ENCODE measurements around the gene GPX1.

GPX1 gene

GRCh38 chr3:49387721-49388120, 29.6 kb upstream of the GPX1 start:
- Histone ChIP-seq H3K27me3 (ENCODE audit: insufficient read depth, low read length) (no peaks in the 10 kb centered on the region), H3K4me3 (ENCODE audit: low read depth, low read length) (no peak overlapping the region), H3K79me2 (ENCODE audit: control insufficient read depth, insufficient read depth, low read length, unreplicated experiment) (peaks cover 94% of the 10 kb centered on the region), H3K4me1 (ENCODE audit: control insufficient read depth, insufficient read depth, low read length, unreplicated experiment) (peaks cover 22% of the 10 kb centered on the region), H3K36me3 (ENCODE audit: insufficient read depth, low read length) (peaks cover 3% of the 10 kb centered on the region; the same call in 1 of the 2 replicates), H2AFZ (ENCODE audit: low read length, unreplicated experiment) (no peak overlapping the region), H3K27ac (ENCODE audit: low read depth, low read length) (no peak overlapping the region)

- Histone ChIP-seq H3K27me3 (ENCODE audit: insufficient read depth, low read length) (no peaks in the 10 kb centered on the region), H3K4me1 (ENCODE audit: control insufficient read depth, insufficient read depth, low read length, unreplicated experiment) (peaks cover 22% of the 10 kb centered on the region), H3K27ac (ENCODE audit: low read depth, low read length) (no peak overlapping the region), H2AFZ (ENCODE audit: low read length, unreplicated experiment) (no peak overlapping the region), H3K79me2 (ENCODE audit: control insufficient read depth, insufficient read depth, low read length, unreplicated experiment) (peaks cover 92% of the 10 kb centered on the region), H3K4me3 (ENCODE audit: low read depth, low read length) (no peak overlapping the region), H3K36me3 (ENCODE audit: insufficient read depth, low read length) (peaks cover 3% of the 10 kb centered on the region; the same call in 1 of the 2 replicates)
Measured at GRCh38 chr3:49386056-49386756, 28.1 kb upstream of the GPX1 start.

DNA sequence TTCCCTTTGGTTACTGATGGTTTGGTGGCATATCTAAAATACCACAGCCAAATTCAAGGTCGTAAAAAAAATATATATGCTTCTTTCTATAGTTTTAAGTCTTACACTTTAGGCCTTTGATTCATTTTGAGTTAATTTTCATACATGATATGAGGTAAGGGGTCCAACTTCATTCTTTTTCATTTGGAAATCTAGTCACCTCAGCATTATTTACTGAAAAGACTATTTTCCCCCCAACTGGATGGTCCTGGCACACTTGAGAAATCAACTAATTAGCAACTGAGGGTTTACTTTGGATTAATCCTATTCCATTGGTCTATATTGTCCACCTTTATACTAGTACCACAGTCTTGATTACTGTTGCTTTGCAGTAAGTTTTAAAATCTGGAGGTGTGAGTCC, 27.5 kb upstream of the GPX1 start:
- H3K79me2 ChIP-seq (ENCODE audit: control insufficient read depth, insufficient read depth, low read length, unreplicated experiment): peaks cover 92% of the 10 kb centered on the region
- H2AFZ ChIP-seq (ENCODE audit: low read length, unreplicated experiment): no peak overlapping the region
- H3K27ac ChIP-seq (ENCODE audit: low read depth, low read length): no peak overlapping the region
- no peak overlapping the region for H3K4me3 ChIP-seq (ENCODE audit: low read depth, low read length)
- H3K36me3 ChIP-seq (ENCODE audit: insufficient read depth, low read length): peaks cover 3% of the 10 kb centered on the region; the same call in 1 of the 2 replicates
- H3K27me3 ChIP-seq (ENCODE audit: insufficient read depth, low read length): no peaks in the 10 kb centered on the region
- peaks cover 22% of the 10 kb centered on the region for H3K4me1 ChIP-seq (ENCODE audit: control insufficient read depth, insufficient read depth, low read length, unreplicated experiment)

GRCh38 chr3:49383387-49383786, 25.2 kb upstream of the GPX1 start:
- no peaks in the 10 kb centered on the region for H3K27me3 ChIP-seq (ENCODE audit: insufficient read depth, low read length)
- H2AFZ ChIP-seq (ENCODE audit: low read length, unreplicated experiment): no peak overlapping the region
- H3K36me3 ChIP-seq (ENCODE audit: insufficient read depth, low read length): peaks cover 6% of the 10 kb centered on the region; the same call in 1 of the 2 replicates
- no peak overlapping the region for H3K27ac ChIP-seq (ENCODE audit: low read depth, low read length)
- no peak overlapping the region for H3K4me3 ChIP-seq (ENCODE audit: low read depth, low read length)
- peaks cover 89% of the 10 kb centered on the region for H3K79me2 ChIP-seq (ENCODE audit: control insufficient read depth, insufficient read depth, low read length, unreplicated experiment)
- H3K4me1 ChIP-seq (ENCODE audit: control insufficient read depth, insufficient read depth, low read length, unreplicated experiment): peaks cover 29% of the 10 kb centered on the region

GRCh38 chr3:49378249-49378895, 20.2 kb upstream of the GPX1 start:
- peaks cover 20% of the 10 kb centered on the region; the same call in 1 of the 2 replicates for H3K36me3 ChIP-seq (ENCODE audit: insufficient read depth, low read length)
- H3K4me3 ChIP-seq (ENCODE audit: low read depth, low read length): peak overlapping the region; percentile 3; the same call in 1 of the 2 replicates
- H2AFZ ChIP-seq (ENCODE audit: low read length, unreplicated experiment): no peak overlapping the region
- H3K4me1 ChIP-seq (ENCODE audit: control insufficient read depth, insufficient read depth, low read length, unreplicated experiment): peaks cover 26% of the 10 kb centered on the region
- peak overlapping the region; percentile 74 for H3K27ac ChIP-seq (ENCODE audit: low read depth, low read length)
- peaks cover 92% of the 10 kb centered on the region for H3K79me2 ChIP-seq (ENCODE audit: control insufficient read depth, insufficient read depth, low read length, unreplicated experiment)
- no peaks in the 10 kb centered on the region for H3K27me3 ChIP-seq (ENCODE audit: insufficient read depth, low read length)

DNA sequence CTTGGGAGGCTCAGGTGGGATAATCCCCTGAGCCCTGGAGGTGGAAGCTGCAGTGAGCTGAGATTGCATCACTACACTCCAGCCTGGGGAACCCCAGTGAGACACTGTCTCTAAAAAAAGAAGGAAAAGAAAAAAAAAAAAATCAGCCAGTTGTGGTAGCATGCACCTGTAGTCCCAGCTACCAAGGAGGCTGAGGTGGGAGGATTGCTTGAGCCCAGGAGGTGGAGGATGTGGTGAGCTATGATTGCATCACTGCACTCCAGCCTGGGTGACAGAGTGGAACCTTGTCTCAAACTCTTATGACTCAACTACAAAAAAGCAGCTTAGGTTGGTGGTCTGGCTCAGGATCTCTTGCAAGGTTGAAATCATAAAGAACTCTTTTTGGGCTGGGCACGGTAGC, 19.3 kb upstream of the GPX1 start:
- Histone ChIP-seq H3K4me1 (ENCODE audit: control insufficient read depth, insufficient read depth, low read length, unreplicated experiment) (peaks cover 26% of the 10 kb centered on the region), H3K79me2 (ENCODE audit: control insufficient read depth, insufficient read depth, low read length, unreplicated experiment) (peaks cover 90% of the 10 kb centered on the region), H3K36me3 (ENCODE audit: insufficient read depth, low read length) (peaks cover 27% of the 10 kb centered on the region; the same call in 1 of the 2 replicates), H3K27me3 (ENCODE audit: insufficient read depth, low read length) (no peaks in the 10 kb centered on the region), H2AFZ (ENCODE audit: low read length, unreplicated experiment) (no peak overlapping the region), H3K4me3 (ENCODE audit: low read depth, low read length) (no peak overlapping the region), H3K27ac (ENCODE audit: low read depth, low read length) (peak overlapping the region; percentile 66)

DNA sequence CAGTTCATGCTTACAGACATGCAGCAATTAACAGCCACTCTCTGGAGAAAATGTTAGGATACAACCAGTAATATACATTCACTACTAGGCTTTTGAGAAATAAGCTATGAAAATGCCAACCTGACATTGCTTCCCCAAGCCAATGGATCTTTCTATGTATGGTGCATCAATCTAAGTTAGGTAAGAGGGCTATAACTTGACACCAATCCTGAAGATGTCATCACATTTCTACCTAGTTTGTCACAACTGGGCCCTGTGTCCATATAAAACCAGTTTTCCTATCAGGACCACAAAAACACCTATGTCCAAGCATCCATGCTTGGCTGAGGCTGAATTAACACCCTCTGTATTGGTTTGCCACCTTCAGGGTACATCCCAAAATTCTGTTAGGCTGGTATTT, 13.8 kb upstream of the GPX1 start:
- no peak overlapping the region for H2AFZ ChIP-seq (ENCODE audit: low read length, unreplicated experiment)
- H3K79me2 ChIP-seq (ENCODE audit: control insufficient read depth, insufficient read depth, low read length, unreplicated experiment): peaks cover 80% of the 10 kb centered on the region

GRCh38 chr3:49370585-49371290, 12.6 kb upstream of the GPX1 start:
- Histone ChIP-seq H3K4me1 (ENCODE audit: control insufficient read depth, insufficient read depth, low read length, unreplicated experiment) (no peaks in the 10 kb centered on the region), H3K79me2 (ENCODE audit: control insufficient read depth, insufficient read depth, low read length, unreplicated experiment) (peaks cover 81% of the 10 kb centered on the region), H3K36me3 (ENCODE audit: insufficient read depth, low read length) (peaks cover 44% of the 10 kb centered on the region), H3K27me3 (ENCODE audit: insufficient read depth, low read length) (no peaks in the 10 kb centered on the region), H3K27ac (ENCODE audit: low read depth, low read length) (no peak overlapping the region), H3K4me3 (ENCODE audit: low read depth, low read length) (no peak overlapping the region), H2AFZ (ENCODE audit: low read length, unreplicated experiment) (no peak overlapping the region)

More for the DNA sequence above, 13.8 kb upstream of the GPX1 start:
- H3K27ac ChIP-seq (ENCODE audit: low read depth, low read length): no peak overlapping the region
- peaks cover 34% of the 10 kb centered on the region for H3K36me3 ChIP-seq (ENCODE audit: insufficient read depth, low read length)
- no peaks in the 10 kb centered on the region for H3K4me1 ChIP-seq (ENCODE audit: control insufficient read depth, insufficient read depth, low read length, unreplicated experiment)
- no peak overlapping the region for H3K4me3 ChIP-seq (ENCODE audit: low read depth, low read length)
- no peaks in the 10 kb centered on the region for H3K27me3 ChIP-seq (ENCODE audit: insufficient read depth, low read length)

DNA sequence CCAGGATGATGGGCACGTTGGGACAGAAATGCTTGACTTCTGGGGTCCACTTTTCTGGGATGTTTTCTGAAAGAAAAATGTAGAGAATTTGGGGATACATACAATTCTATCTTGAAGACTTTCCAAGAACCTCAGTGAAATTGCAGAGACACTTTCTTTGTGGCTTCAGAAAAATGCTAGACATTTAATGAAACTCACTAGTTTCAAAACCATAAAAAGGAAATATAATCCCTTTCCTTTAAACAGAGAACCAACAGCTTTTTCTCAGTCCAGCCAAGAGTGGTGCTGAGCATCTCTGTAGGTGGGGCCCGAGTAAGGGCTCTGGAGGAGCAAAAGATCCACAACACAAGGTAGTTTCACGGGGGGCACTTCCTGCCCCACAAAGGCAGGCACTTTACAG, 4.4 kb upstream of the GPX1 start:
- no peak overlapping the region for H3K4me3 ChIP-seq (ENCODE audit: low read depth, low read length)
- peaks cover 28% of the 10 kb centered on the region for H3K4me1 ChIP-seq (ENCODE audit: control insufficient read depth, insufficient read depth, low read length, unreplicated experiment)
- peaks cover 32% of the 10 kb centered on the region for H3K79me2 ChIP-seq (ENCODE audit: control insufficient read depth, insufficient read depth, low read length, unreplicated experiment)
- no peaks in the 10 kb centered on the region for H3K27me3 ChIP-seq (ENCODE audit: insufficient read depth, low read length)
- H3K27ac ChIP-seq (ENCODE audit: low read depth, low read length): 0 out of 2 replicates have a peak overlapping the region, but pooled peaks have one; percentile 12
- H2AFZ ChIP-seq (ENCODE audit: low read length, unreplicated experiment): no peak overlapping the region
- H3K36me3 ChIP-seq (ENCODE audit: insufficient read depth, low read length): peaks cover 31% of the 10 kb centered on the region

- H3K36me3 ChIP-seq (ENCODE audit: insufficient read depth, low read length): peaks cover 29% of the 10 kb centered on the region
- peak overlapping the region; percentile 76 for H3K27ac ChIP-seq (ENCODE audit: low read depth, low read length)
- no peak overlapping the region for H2AFZ ChIP-seq (ENCODE audit: low read length, unreplicated experiment)
- no peaks in the 10 kb centered on the region for H3K27me3 ChIP-seq (ENCODE audit: insufficient read depth, low read length)
- peaks cover 35% of the 10 kb centered on the region for H3K4me1 ChIP-seq (ENCODE audit: control insufficient read depth, insufficient read depth, low read length, unreplicated experiment)
- H3K4me3 ChIP-seq (ENCODE audit: low read depth, low read length): no peak overlapping the region
- peaks cover 27% of the 10 kb centered on the region for H3K79me2 ChIP-seq (ENCODE audit: control insufficient read depth, insufficient read depth, low read length, unreplicated experiment)
Measured at GRCh38 chr3:49359623-49360022, 1.5 kb upstream of the GPX1 start.

Data from ACC112 (cell line).